Hepatocyte (in vitro differentiated cells): ENCODE measurements around the gene BACE1. TPM values are rescaled to one million over a fixed set of nuclear protein-coding genes. Genes with fewer than 3 reads are reported as not detected.

ENCODE experiments used
- DNase-seq: peaks from one replicate; pipeline ENCODE4 v3.0.0-alpha.2; 2016; ENCODE audit warnings: low spot score
- H2AFZ ChIP-seq: fragments of 200-600 bp; sonication (generic); 2 replicates; pipeline ENCODE4 v1.6.0; 2016; ENCODE audit warnings: antibody characterized with exemption, mild to moderate bottlenecking
- H3K27ac ChIP-seq: fragments of 200-600 bp; sonication (generic); 2 replicates; pipeline ENCODE4 v1.5.1; 2016; ENCODE audit warnings: mild to moderate bottlenecking
- H3K27me3 ChIP-seq: fragments of 200-600 bp; sonication (generic); 2 replicates; pipeline ENCODE4 v1.6.1; 2016
- H3K36me3 ChIP-seq: fragments of 200-600 bp; sonication (generic); replicated peaks from 2 replicates; pipeline ENCODE4 v1.5.1; 2016; ENCODE audit warnings: low read depth; ENCODE audit not compliant: insufficient read depth
- H3K4me1 ChIP-seq: fragments of 200-600 bp; sonication (generic); 2 replicates; pipeline ENCODE4 v1.5.1; 2016; ENCODE audit warnings: mild to moderate bottlenecking, moderate library complexity; ENCODE audit not compliant: insufficient read depth
- H3K4me2 ChIP-seq: fragments of 200-600 bp; sonication (generic); 2 replicates; pipeline ENCODE4 v1.6.0; 2016
- H3K4me3 ChIP-seq: fragments of 200-600 bp; sonication (generic); 2 replicates; pipeline ENCODE4 v1.5.1; 2016; ENCODE audit warnings: mild to moderate bottlenecking
- H3K79me2 ChIP-seq: fragments of 200-600 bp; sonication (generic); 2 replicates; pipeline ENCODE4 v1.6.0; 2017; ENCODE audit warnings: mild to moderate bottlenecking
- H3K9me2 ChIP-seq: fragments of 200-600 bp; sonication (generic); replicated peaks from 2 replicates; pipeline ENCODE4 v1.6.0; 2017; ENCODE audit warnings: mild to moderate bottlenecking; ENCODE audit not compliant: insufficient read depth
- H3K9me3 ChIP-seq: fragments of 200-600 bp; sonication (generic); 2 replicates; pipeline ENCODE4 v1.5.1; 2016; ENCODE audit warnings: low read depth, mild to moderate bottlenecking
- H4K20me1 ChIP-seq: fragments of 200-600 bp; sonication (generic); 2 replicates; pipeline ENCODE4 v1.6.0; 2016; ENCODE audit warnings: mild to moderate bottlenecking; ENCODE audit not compliant: insufficient read depth, poor library complexity, severe bottlenecking
- CTCF ChIP-seq: fragments of 200-600 bp; sonication (generic); IDR thresholded peaks from 2 replicates; pipeline ENCODE4 v1.5.1; 2016; ENCODE audit warnings: antibody characterized with exemption, mild to moderate bottlenecking; ENCODE audit not compliant: poor library complexity
- EZH2 ChIP-seq: fragments of 200-600 bp; sonication (generic); IDR thresholded peaks from 2 replicates; pipeline ENCODE4 v1.6.1; 2016; ENCODE audit warnings: antibody characterized with exemption, mild to moderate bottlenecking, borderline replicate concordance
- EZH2phosphoT487 ChIP-seq: fragments of 200-600 bp; sonication (generic); IDR thresholded peaks from one replicate; pipeline ENCODE4 v1.6.1; 2018; ENCODE audit warnings: antibody characterized with exemption, mild to moderate bottlenecking, low read depth, moderate library complexity; ENCODE audit not compliant: unreplicated experiment, severe bottlenecking
- WGBS: methylation state at CpG from one replicate; pipeline ENCODE4 v1.1.6; 2016; ENCODE audit warnings: low lambda C conversion rate; ENCODE audit errors: missing lambda C conversion rate; 5-methylcytosine and 5-hydroxymethylcytosine counted together
- polyA plus RNA-seq: library from polyadenylated mRNA; unstranded; fragments of >200 nt; fragmentation: Nextera tagmentation; extraction: Ambion mirVana; gene quantifications from 2 replicates; pipeline ENCODE4 v1.2.1, GENCODE V29; 2016
- total RNA-seq: library from RNA; depleted of rRNA; stranded (reverse); fragments of >200 nt; gene quantifications from 2 replicates; pipeline ENCODE4 v1.2.3, GENCODE V29; 2014

BACE1 gene
- total and polyA plus RNA-seq, 2 experiments from 2014 or later, result 17.5 to 22.6 TPM

DNA sequence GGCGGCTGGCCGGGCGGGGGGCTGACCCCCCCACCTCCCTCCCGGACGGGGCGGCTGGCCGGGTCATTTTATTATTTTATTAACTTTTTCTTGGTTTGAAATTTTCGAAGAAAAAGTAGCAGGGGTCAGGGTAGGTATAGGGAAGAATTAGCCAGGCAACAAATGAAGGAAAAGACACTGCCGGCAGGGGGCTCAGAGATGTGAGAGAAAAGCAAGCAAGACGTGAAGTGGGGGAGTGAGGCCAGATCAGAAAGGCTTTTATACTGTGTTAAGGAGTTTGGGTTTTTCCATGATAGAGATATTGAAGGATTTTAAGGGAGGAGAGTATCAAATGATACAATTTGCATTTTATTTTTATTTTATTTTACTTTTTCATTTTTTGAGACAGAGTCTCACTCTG, 64.5 kb downstream of the BACE1 start:
- Histone ChIP-seq H3K27me3 (no peaks in the 10 kb centered on the region), H3K4me2 (no peak overlapping the region), H2AFZ (no peak overlapping the region), H3K9me2 (no peaks in the 10 kb centered on the region), H3K36me3 (no peaks in the 10 kb centered on the region), H3K9me3 (no peaks in the 10 kb centered on the region), H3K4me1 (no peaks in the 10 kb centered on the region), H3K4me3 (no peak overlapping the region), H4K20me1 (no peaks in the 10 kb centered on the region), H3K79me2 (no peaks in the 10 kb centered on the region), H3K27ac (no peak overlapping the region)
- no peak for TF ChIP-seq EZH2phosphoT487
- no peak for DNase-seq
- WGBS, result 90% methylated on average over 3 of the region's 10 CpGs

DNA sequence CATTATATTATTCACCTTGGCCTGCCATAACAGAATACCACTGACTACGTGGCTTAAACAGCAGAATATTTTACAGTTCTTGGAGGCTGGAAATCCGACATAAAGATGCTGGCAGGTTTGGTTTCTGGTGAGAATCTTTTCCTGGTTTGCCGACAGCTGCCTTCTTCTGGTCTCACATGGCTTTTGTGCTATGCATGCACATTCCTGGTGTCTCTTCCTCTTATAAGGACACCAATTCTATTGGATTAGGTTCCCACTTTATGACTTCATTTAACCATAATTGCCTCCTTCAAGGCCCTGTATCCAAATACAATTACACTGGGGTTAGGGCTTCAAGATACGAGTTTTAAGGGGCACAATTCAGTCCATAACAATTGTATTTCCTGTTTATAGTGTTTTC, 66.5 kb downstream of the BACE1 start:
- no peaks in the 10 kb centered on the region for H3K36me3 ChIP-seq
- no peak overlapping the region for H3K4me2 ChIP-seq
- H4K20me1 ChIP-seq, result no peaks in the 10 kb centered on the region
- H3K9me2 ChIP-seq, result no peaks in the 10 kb centered on the region
- no peak for DNase-seq
- no peak overlapping the region for H3K4me3 ChIP-seq
- H3K9me3 ChIP-seq, result no peaks in the 10 kb centered on the region
- TF ChIP-seq EZH2phosphoT487, result no peak
- TF ChIP-seq EZH2, result no peak
- no peak for TF ChIP-seq CTCF
- H3K4me1 ChIP-seq, result no peaks in the 10 kb centered on the region
- WGBS, result 87% methylated on average over 4 of the region's 4 CpGs
- no peak overlapping the region for H3K27ac ChIP-seq
- H2AFZ ChIP-seq, result no peak overlapping the region
- H3K27me3 ChIP-seq, result no peaks in the 10 kb centered on the region
- H3K79me2 ChIP-seq, result no peaks in the 10 kb centered on the region

DNA sequence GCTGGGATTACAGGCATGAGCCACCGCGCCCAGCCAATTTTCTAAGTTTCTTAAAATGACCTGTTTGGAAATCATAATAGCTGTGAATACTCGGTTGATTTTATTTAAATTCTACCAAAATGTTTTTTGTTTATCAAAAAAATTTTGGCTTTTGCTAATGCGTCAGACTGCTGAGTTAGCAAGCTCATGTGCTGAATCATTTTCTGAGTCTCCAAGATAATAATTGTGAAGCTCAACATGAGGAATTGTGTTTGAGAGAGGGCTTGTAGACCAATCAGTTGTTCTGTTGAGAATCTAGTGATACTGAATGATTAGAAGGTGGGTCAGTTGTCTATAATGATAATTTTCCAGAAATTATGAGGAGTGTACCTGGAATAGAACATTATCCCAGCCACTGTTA, 67.7 kb downstream of the BACE1 start:
- no peak overlapping the region for H3K4me2 ChIP-seq
- TF ChIP-seq EZH2, result no peak
- TF ChIP-seq CTCF, result no peak
- TF ChIP-seq EZH2phosphoT487, result no peak
- 97% methylated on average over 4 of the region's 4 CpGs for WGBS

DNA sequence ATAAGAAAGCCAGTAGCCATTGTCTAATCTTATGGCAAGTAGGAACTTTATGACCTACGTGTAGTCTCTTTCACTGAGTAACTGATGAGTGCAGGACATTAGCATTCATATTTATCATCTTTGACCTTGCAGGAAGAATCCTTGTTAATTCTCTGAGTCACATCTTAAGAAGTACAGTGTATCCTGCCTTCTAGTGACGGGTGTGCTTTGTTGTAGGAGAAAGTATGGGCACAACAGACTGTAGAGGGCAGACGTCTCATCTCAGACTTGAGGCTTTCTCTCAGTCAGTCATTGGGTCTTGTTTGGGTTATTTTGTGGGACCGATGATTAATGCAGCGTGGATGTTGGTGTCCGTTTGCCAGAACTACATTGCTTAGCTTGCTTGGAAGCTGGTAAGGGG, 76.8 kb downstream of the BACE1 start:
- H3K9me2 ChIP-seq, result no peaks in the 10 kb centered on the region
- peak; percentile 45 for DNase-seq
- TF ChIP-seq EZH2, result no peak
- TF ChIP-seq CTCF, result peak; percentile 17
- TF ChIP-seq EZH2phosphoT487, result no peak
- no peaks in the 10 kb centered on the region for H3K27me3 ChIP-seq
- no peak overlapping the region for H3K27ac ChIP-seq
- H2AFZ ChIP-seq, result no peak overlapping the region
- H3K79me2 ChIP-seq, result peaks cover 24% of the 10 kb centered on the region
- H4K20me1 ChIP-seq, result no peaks in the 10 kb centered on the region
- H3K9me3 ChIP-seq, result no peaks in the 10 kb centered on the region
- H3K4me2 ChIP-seq, result no peak overlapping the region
- WGBS, result 71% methylated on average over 6 of the region's 6 CpGs
- H3K4me3 ChIP-seq, result no peak overlapping the region
- H3K36me3 ChIP-seq, result no peaks in the 10 kb centered on the region
- peaks cover 2% of the 10 kb centered on the region for H3K4me1 ChIP-seq

More for the DNA sequence above, 67.7 kb downstream of the BACE1 start:
- no peaks in the 10 kb centered on the region for H3K9me3 ChIP-seq
- DNase-seq, result no peak
- no peaks in the 10 kb centered on the region for H3K36me3 ChIP-seq
- H4K20me1 ChIP-seq, result no peaks in the 10 kb centered on the region
- H3K9me2 ChIP-seq, result no peaks in the 10 kb centered on the region
- H3K27me3 ChIP-seq, result no peaks in the 10 kb centered on the region
- H3K27ac ChIP-seq, result no peak overlapping the region
- H2AFZ ChIP-seq, result no peak overlapping the region
- H3K79me2 ChIP-seq, result no peaks in the 10 kb centered on the region
- H3K4me3 ChIP-seq, result no peak overlapping the region
- no peaks in the 10 kb centered on the region for H3K4me1 ChIP-seq
